HG03097 (cell line): ENCODE data around the gene SUCNR1.

ENCODE experiments used
- ATAC-seq: cut with Tn5 transposase; IDR thresholded peaks from one replicate; pipeline ENCODE4 v1.9.1; 2021; ENCODE audit not compliant: unreplicated experiment, low FRiP score

SUCNR1 gene

GRCh38 chr3:151931171-151931570 is 57.7 kb downstream of the SUCNR1 start:
- no peak for ATAC-seq

DNA sequence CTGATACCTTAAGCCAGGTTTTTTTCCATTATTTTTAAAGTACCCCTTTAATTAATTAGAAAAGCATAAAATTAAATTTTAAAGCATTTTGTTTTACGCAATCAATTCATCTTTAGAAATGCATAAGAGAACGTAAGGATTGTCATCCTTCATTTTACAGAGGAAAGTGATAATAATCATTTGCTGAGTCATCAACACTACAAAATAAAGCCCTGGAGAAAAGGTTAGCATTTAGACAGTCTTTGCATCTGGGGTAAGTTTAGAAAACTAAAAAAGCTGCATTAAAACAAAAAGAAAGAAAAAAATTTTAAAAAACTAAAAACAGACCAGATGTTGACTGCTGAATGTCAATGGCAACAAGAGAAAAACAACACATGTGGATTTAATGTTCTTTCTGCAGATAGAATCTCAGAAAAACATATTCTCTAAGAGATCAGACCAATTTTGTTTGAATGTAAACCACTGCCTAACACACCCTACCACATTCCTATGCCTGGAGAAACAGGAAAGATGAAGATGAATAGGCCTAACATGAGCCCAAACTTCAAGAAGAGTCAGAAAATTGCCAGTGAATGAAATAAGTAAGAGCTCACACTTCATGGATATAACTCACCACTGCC is 59.9 kb downstream of the SUCNR1 start:
- no peak for ATAC-seq
